Measurements from ENCODE around the gene AAK1. TPM values are rescaled to one million over a fixed set of nuclear protein-coding genes. Genes with fewer than 3 reads are reported as not detected.
"Not testable (repeated sequence)": the region's sequence is repeated elsewhere in the genome, so short reads cannot be mapped to it uniquely, and the experiment has no call there.

The AAK1 gene
- total and polyA plus RNA-seq, 4 donors, result 10.0 to 56.2 (median 27.3) TPM

DNA sequence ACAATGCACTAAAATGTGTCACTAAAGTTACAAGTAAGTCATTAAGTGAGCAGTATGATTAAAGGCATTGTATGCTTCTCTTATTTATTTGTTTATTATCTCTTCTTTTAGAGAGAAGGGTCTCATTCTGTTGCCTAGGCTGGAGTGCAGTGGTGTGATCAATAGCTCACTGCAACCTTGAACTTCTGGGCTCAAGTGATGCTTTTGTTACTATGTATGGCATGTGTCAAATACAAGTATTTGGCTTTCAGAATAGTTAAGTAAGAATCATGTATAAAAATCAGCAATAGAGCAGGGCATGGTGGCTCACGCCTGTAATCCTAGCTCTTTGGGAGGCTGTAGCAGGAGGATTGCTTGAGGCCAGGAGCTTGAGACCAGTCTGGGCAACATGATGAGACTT, 15.8 kb upstream of the AAK1 start:
- Histone ChIP-seq H3K36me3 (ENCODE audit: control insufficient read depth in 4 of 4, insufficient read depth in 4 of 4, low read length in 4 of 4) (no peaks in the 10 kb centered on the region), H3K9me3 (ENCODE audit: control insufficient read depth in 4 of 4, insufficient read depth in 3 of 4, low read length in 3 of 4) (no peaks in the 10 kb centered on the region), H3K27ac (ENCODE audit: low read depth in 1 of 2, low read length in 1 of 2) (no peak overlapping the region), H3K9ac (ENCODE audit: insufficient read depth in 1 of 2, low read length in 2 of 2) (no peak overlapping the region), H3K4me1 (ENCODE audit: control insufficient read depth in 5 of 5, insufficient read depth in 5 of 5, low read length in 5 of 5) (peaks cover 0 to 6% (median 0%) of the 10 kb centered on the region in 5 donors), H3K27me3 (ENCODE audit: control insufficient read depth in 3 of 3, insufficient read depth in 3 of 3, low read length in 2 of 3) (no peaks in the 10 kb centered on the region), H3K4me3 (no peak overlapping the region)
- WGBS, 2 donors, result 96 to 100% methylated on average over 1 of the region's 1 CpG
- ATAC-seq (ENCODE audit: insufficient read depth, low FRiP score), result no peak
- DNase-seq, result no peak
- TF ChIP-seq CTCF (IDR thresholded peaks at IDR 0.05; ENCODE audit: control extremely low read depth, extremely low read depth), result no peak

- H3K9ac ChIP-seq (ENCODE audit: insufficient read depth in 1 of 2, low read length in 2 of 2), result no peak overlapping the region
- no peaks in the 10 kb centered on the region for H3K27me3 ChIP-seq (ENCODE audit: control insufficient read depth in 3 of 3, insufficient read depth in 3 of 3, low read length in 2 of 3)
- H3K27ac ChIP-seq (ENCODE audit: low read depth in 1 of 2, low read length in 1 of 2), result no peak overlapping the region
- ATAC-seq (ENCODE audit: insufficient read depth, low FRiP score) (no peak), DNase-seq (no peak)
- no peak overlapping the region for H3K4me3 ChIP-seq
- no peak for TF ChIP-seq CTCF (IDR thresholded peaks at IDR 0.05; ENCODE audit: control extremely low read depth, extremely low read depth)
- no peaks in the 10 kb centered on the region for H3K9me3 ChIP-seq (ENCODE audit: control insufficient read depth in 4 of 4, insufficient read depth in 3 of 4, low read length in 3 of 4)
- 90 to 92% methylated on average over 7 of the region's 7 CpGs for WGBS, 2 donors
- no peaks in the 10 kb centered on the region for H3K4me1 ChIP-seq (ENCODE audit: control insufficient read depth in 5 of 5, insufficient read depth in 5 of 5, low read length in 5 of 5)
- H3K36me3 ChIP-seq (ENCODE audit: control insufficient read depth in 4 of 4, insufficient read depth in 4 of 4, low read length in 4 of 4), result no peaks in the 10 kb centered on the region
Measured at GRCh38 chr2:69652206-69652605, 8.7 kb upstream of the AAK1 start.

DNA sequence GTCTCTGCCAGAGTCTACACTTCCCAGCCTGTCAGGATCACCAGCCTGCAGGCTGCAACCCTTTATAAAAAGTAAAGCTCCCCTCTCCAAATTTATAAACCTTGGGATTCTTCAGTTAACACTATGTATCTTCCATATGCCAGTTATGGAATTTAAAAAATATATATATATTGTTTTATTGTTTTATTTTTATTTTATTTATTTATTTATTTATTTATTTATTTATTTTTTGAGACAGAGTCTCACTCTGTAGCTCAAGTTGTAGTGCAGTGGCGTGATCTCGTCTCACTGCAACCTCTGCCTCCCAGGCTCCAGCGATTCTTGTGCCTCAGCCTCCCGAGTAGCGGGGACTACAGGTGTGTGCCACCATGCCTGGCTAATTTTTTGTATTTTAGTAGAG, 3.7 kb upstream of the AAK1 start:
- H3K27ac ChIP-seq (ENCODE audit: low read depth in 1 of 2, low read length in 1 of 2); DNase-seq; H3K36me3 ChIP-seq (ENCODE audit: control insufficient read depth in 4 of 4, insufficient read depth in 4 of 4, low read length in 4 of 4); H3K4me3 ChIP-seq; ATAC-seq (ENCODE audit: insufficient read depth, low FRiP score); H3K27me3 ChIP-seq (ENCODE audit: control insufficient read depth in 3 of 3, insufficient read depth in 3 of 3, low read length in 2 of 3); H3K9me3 ChIP-seq (ENCODE audit: control insufficient read depth in 4 of 4, insufficient read depth in 3 of 4, low read length in 3 of 4); H3K9ac ChIP-seq (ENCODE audit: insufficient read depth in 1 of 2, low read length in 2 of 2): not testable (repeated sequence)
- peaks cover 0 to 15% (median 0%) of the 10 kb centered on the region in 5 donors for H3K4me1 ChIP-seq (ENCODE audit: control insufficient read depth in 5 of 5, insufficient read depth in 5 of 5, low read length in 5 of 5)
- 98 to 99% methylated on average over 5 of the region's 5 CpGs for WGBS, 2 donors

GRCh38 chr2:69646714-69647113, 3.2 kb upstream of the AAK1 start:
- WGBS, 2 donors, result 97 to 98% methylated on average over 1 of the region's 1 CpG
- DNase-seq, result no peak
- no peaks in the 10 kb centered on the region for H3K36me3 ChIP-seq (ENCODE audit: control insufficient read depth in 4 of 4, insufficient read depth in 4 of 4, low read length in 4 of 4)
- H3K9ac ChIP-seq (ENCODE audit: insufficient read depth in 1 of 2, low read length in 2 of 2), result no peak overlapping the region
- no peaks in the 10 kb centered on the region for H3K9me3 ChIP-seq (ENCODE audit: control insufficient read depth in 4 of 4, insufficient read depth in 3 of 4, low read length in 3 of 4)
- no peak for TF ChIP-seq CTCF (IDR thresholded peaks at IDR 0.05; ENCODE audit: control extremely low read depth, extremely low read depth)
- peaks cover 0 to 20% (median 0%) of the 10 kb centered on the region in 5 donors for H3K4me1 ChIP-seq (ENCODE audit: control insufficient read depth in 5 of 5, insufficient read depth in 5 of 5, low read length in 5 of 5)
- no peak for ATAC-seq (ENCODE audit: insufficient read depth, low FRiP score)
- no peaks in the 10 kb centered on the region for H3K27me3 ChIP-seq (ENCODE audit: control insufficient read depth in 3 of 3, insufficient read depth in 3 of 3, low read length in 2 of 3)
- H3K27ac ChIP-seq (ENCODE audit: low read depth in 1 of 2, low read length in 1 of 2), result no peak overlapping the region
- no peak overlapping the region for H3K4me3 ChIP-seq

All from lung (tissue), 12 donors.